AG04450 (cell line): ENCODE measurements around the gene MRPL30. TPM values are rescaled to one million over a fixed set of nuclear protein-coding genes. Genes with fewer than 3 reads are reported as not detected.

ENCODE experiments used
- CTCF ChIA-PET: fragments of 300-600, 350-600 bp; formaldehyde crosslinking; extraction: SDS; loops from one replicate; lab custom pipeline; 2022; ENCODE audit warnings: antibody characterized with exemption, inconsistent platforms; lab: Charles Lee
- POLR2A ChIA-PET: fragments of 350-600 bp; formaldehyde crosslinking; extraction: SDS; loops from one replicate; lab custom pipeline; 2021; ENCODE audit warnings: antibody characterized with exemption, inconsistent platforms; lab: Yijun Ruan, JAX
- DNase-seq: peaks from one replicate; pipeline ENCODE4 v3.0.0-alpha.2; 2011; ENCODE audit warnings: low read depth, low spot score
- H3K27ac ChIP-seq: one replicate; pipeline ENCODE4 v1.5.1; 2012; ENCODE audit warnings: low read depth, low read length, control low read depth
- H3K27me3 ChIP-seq: one replicate; pipeline ENCODE4 v1.6.0; 2012; ENCODE audit warnings: low read length; ENCODE audit not compliant: control insufficient read depth, insufficient read depth
- H3K4me3 ChIP-seq: 2 replicates; pipeline ENCODE4 v1.5.1; 2011; ENCODE audit warnings: mild to moderate bottlenecking, low read depth, low read length, control low read depth
- H3K9me3 ChIP-seq: 2 replicates; pipeline ENCODE4 v1.5.1; 2012; ENCODE audit warnings: low read length; ENCODE audit not compliant: control insufficient read depth, insufficient read depth
- CTCF ChIP-seq: IDR thresholded peaks from 2 replicates; pipeline ENCODE4 v1.5.1; 2011; ENCODE audit warnings: low read depth, low read length, control low read depth, inconsistent platforms
- polyA plus RNA-seq: library from polyadenylated mRNA; depleted of rRNA; stranded (reverse); fragments of >200 nt; gene quantifications from 2 replicates; pipeline ENCODE4 v1.2.3, GENCODE V29; 2011

The MRPL30 gene
- polyA plus RNA-seq, 1 experiment: 38.3 TPM

- CTCF ChIA-PET: no interaction called here
- POLR2A ChIA-PET: interaction anchor here (0.6 to 1.3 kb wide), 3 partner anchors 15 to 181 kb away, joined by 3 read pairs; no protein-coding TSS in a partner anchor
Observed at GRCh38 chr2:99153921-99154604, 26.9 kb upstream of the MRPL30 start.

GRCh38 chr2:99154643-99155536, 26.1 kb upstream of the MRPL30 start, which contains the start of the genes LIPT1 and TSGA10:
Gene LIPT1, plus strand, starts transcription at chr2:99154967. Its CDS starts 6,991 bp downstream, at chr2:99161958.
Gene TSGA10, minus strand, starts transcription at chr2:99154942. Its CDS starts 45,503 bp downstream, at chr2:99109439.
- no peaks in the 10 kb centered on the region for H3K27me3 ChIP-seq
- ChIA-PET CTCF (interaction anchor here (0.6 kb wide), 1 partner anchor 506 kb away, joined by 3 read pairs; no protein-coding TSS in a partner anchor), POLR2A (interaction anchor here (0.6 to 1.3 kb wide), 3 partner anchors 15 to 181 kb away, joined by 3 read pairs; no protein-coding TSS in a partner anchor)
- peak within 1 kb of the TSS; percentile 87 for H3K27ac ChIP-seq
- peak; percentile 73 for DNase-seq
- peak; percentile 34 for TF ChIP-seq CTCF
- no peaks in the 10 kb centered on the region for H3K9me3 ChIP-seq
- peak within 1 kb of the TSS; percentile 84 for H3K4me3 ChIP-seq

More at GRCh38 chr2:99153921-99154604, 26.9 kb upstream of the MRPL30 start:
- Histone ChIP-seq H3K27ac (peak overlapping the region; percentile 3), H3K27me3 (no peaks in the 10 kb centered on the region), H3K4me3 (peak overlapping the region; percentile 84), H3K9me3 (no peaks in the 10 kb centered on the region)
- DNase-seq: no peak
- TF ChIP-seq CTCF: no peak

- H3K27ac ChIP-seq: no peak overlapping the region
- H3K4me3 ChIP-seq: no peak overlapping the region
- ChIA-PET CTCF (interaction anchor here (1.4 kb wide), 1 partner anchor 508 kb away, joined by 5 read pairs; no protein-coding TSS in a partner anchor), POLR2A (interaction anchor here (1.5 kb wide), 1 partner anchor 180 kb away, joined by 3 read pairs; the partner anchor contains the start of gene EIF5B)
- no peaks in the 10 kb centered on the region for H3K9me3 ChIP-seq
- TF ChIP-seq CTCF: no peak
- H3K27me3 ChIP-seq: no peaks in the 10 kb centered on the region
- no peak for DNase-seq
Observed at GRCh38 chr2:99156891-99157290, 24.1 kb upstream of the MRPL30 start.

- no peak for TF ChIP-seq CTCF
- Histone ChIP-seq H3K4me3 (no peak overlapping the region), H3K27me3 (no peaks in the 10 kb centered on the region), H3K9me3 (no peaks in the 10 kb centered on the region), H3K27ac (no peak overlapping the region)
- ChIA-PET CTCF (no interaction called here), POLR2A (interaction anchor here (1.5 kb wide), 1 partner anchor 179 kb away, joined by 3 read pairs; the partner anchor contains the start of gene EIF5B)
- no peak for DNase-seq
Observed at GRCh38 chr2:99158599-99158998, 22.4 kb upstream of the MRPL30 start.
